Prostate gland (tissue), 2 donors: ENCODE data around the gene RANGAP1. TPM values are rescaled to one million over a fixed set of nuclear protein-coding genes. Genes with fewer than 3 reads are reported as not detected.

Experiments
- DNase-seq: peaks from one replicate; pipeline ENCODE4 v3.0.0-alpha.2; 2019; ENCODE audit warnings: low spot score
- H3K27ac ChIP-seq, 2 donors: fragments of 200-600 bp; sonication (generic); 2 replicates each; pipeline ENCODE4 v1.5.1; 2017 to 2019
- H3K27me3 ChIP-seq: fragments of 200-600 bp; sonication (generic); replicated peaks from 2 replicates; pipeline ENCODE4 v1.5.1; 2019; ENCODE audit not compliant: insufficient read depth
- H3K36me3 ChIP-seq, 2 donors: fragments of 200-600 bp; sonication (generic); 1 replicate in 1 of 2; 2 replicates in 1 of 2; pipeline versions ENCODE4 v1.5.1 to v1.8.1; 2017 to 2019
- H3K4me1 ChIP-seq: fragments of 200-600 bp; sonication (generic); replicated peaks from 2 replicates; pipeline ENCODE4 v1.5.1; 2019
- H3K4me3 ChIP-seq, 2 donors: fragments of 200-600 bp; sonication (generic); 2 replicates each; pipeline ENCODE4 v1.5.1; 2017 to 2019
- H3K9me3 ChIP-seq: fragments of 200-600 bp; sonication (generic); 2 replicates; pipeline ENCODE4 v1.5.1; 2017
- CTCF ChIP-seq, 4 experiments: fragments of 200-600 bp in 2 of 4; fragments of 450-650 bp in 2 of 4; sonication (generic) in 2 of 4; IDR thresholded peaks; 1 replicate in 3 of 4; 2 replicates in 1 of 4; pipeline ENCODE4 v1.5.1; 2016 to 2019; ENCODE audit warnings: antibody characterized with exemption in 4 of 4, mild to moderate bottlenecking in 2 of 4, moderate library complexity in 2 of 4
- POLR2A ChIP-seq: fragments of 450-650 bp; IDR thresholded peaks from one replicate; pipeline ENCODE4 v1.6.1; 2016; ENCODE audit warnings: antibody characterized with exemption, mild to moderate bottlenecking
- POLR2AphosphoS5 ChIP-seq: sonication (generic); formaldehyde crosslinking; IDR thresholded peaks from one replicate; pipeline ENCODE4 v1.6.1; 2017; ENCODE audit warnings: antibody characterized with exemption
- WGBS: methylation state at CpG from one replicate; pipeline ENCODE4 v1.1.5; 2018; 5-methylcytosine and 5-hydroxymethylcytosine counted together
- intact Hi-C: fragments of 100-400 bp; cut with DNase I; formaldehyde crosslinking; loops from one replicate; pipeline ENCODE4 v1.14.2; 2022
- total RNA-seq, 2 donors: library from RNA; depleted of rRNA; stranded (reverse); fragments of >200 nt; gene quantifications; one replicate each; pipeline ENCODE4 v1.1.0, GENCODE V29; 2016

The RANGAP1 gene
- total RNA-seq, 2 donors from 2014 or later = 47.8 to 127 TPM

DNA sequence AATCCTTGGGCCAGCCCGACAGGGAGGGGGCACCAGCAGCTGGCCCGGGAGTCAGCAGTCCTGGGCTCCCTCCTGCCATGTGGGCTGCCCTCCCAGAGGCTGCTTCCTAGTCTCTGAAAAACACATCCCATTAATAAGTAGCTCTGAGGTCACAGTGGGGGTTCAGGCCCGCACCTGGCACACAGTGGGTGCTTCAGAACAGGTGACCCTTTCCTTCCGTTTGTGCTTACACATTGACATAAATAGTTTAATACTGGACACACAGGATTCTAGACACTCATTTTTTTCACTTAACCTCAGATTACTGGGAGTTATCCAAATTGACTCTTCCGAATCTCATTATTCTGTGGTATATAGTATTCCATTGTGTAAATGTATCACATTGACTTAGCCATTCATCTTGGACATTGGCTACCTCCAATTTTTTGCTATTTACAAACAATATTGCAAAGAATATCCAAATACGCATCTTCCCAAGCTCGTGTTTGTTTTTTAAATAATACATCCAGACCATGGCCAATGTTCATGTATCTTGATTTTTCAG, 44.8 kb downstream of the RANGAP1 start:
- H3K9me3 ChIP-seq = no peaks in the 10 kb centered on the region
- intact Hi-C loops = no loop called here
- TF ChIP-seq POLR2AphosphoS5 (no peak), POLR2A (no peak), CTCF (IDR thresholded peaks at IDR 0.05) (no peak)
- H3K4me1 ChIP-seq = peaks cover 7% of the 10 kb centered on the region
- WGBS = 84% methylated on average over 6 of the region's 7 CpGs
- H3K4me3 ChIP-seq = no peak overlapping the region
- no peaks in the 10 kb centered on the region for H3K27me3 ChIP-seq
- no peak for DNase-seq
- no peaks in the 10 kb centered on the region for H3K36me3 ChIP-seq
- H3K27ac ChIP-seq = peak overlapping the region; percentile 20 to 42

- Histone ChIP-seq H3K4me3 (no peak within 1 kb of the TSS), H3K4me1 (peaks cover 7% of the 10 kb centered on the region), H3K36me3 (no peaks in the 10 kb centered on the region), H3K9me3 (no peaks in the 10 kb centered on the region), H3K27me3 (no peaks in the 10 kb centered on the region), H3K27ac (peak within 1 kb of the TSS; percentile 20 to 42)
- WGBS = 58% methylated on average over 16 of the region's 24 CpGs
- no peak for TF ChIP-seq POLR2A
- TF ChIP-seq POLR2AphosphoS5 = peak; percentile 19
- no peak for TF ChIP-seq CTCF (IDR thresholded peaks at IDR 0.05)
- intact Hi-C loops = no loop called here
- DNase-seq = peak; percentile 32
Observed at GRCh38 chr22:41240377-41241132, 45.4 kb downstream of the RANGAP1 start, which contains the start of gene CHADL. Gene CHADL, minus strand, starts transcription at chr22:41240931. Its CDS starts 50 bp downstream, at chr22:41240881.

GRCh38 chr22:41239443-41240128, 46.4 kb downstream of the RANGAP1 start:
- Histone ChIP-seq H3K4me1 (peaks cover 7% of the 10 kb centered on the region), H3K9me3 (no peaks in the 10 kb centered on the region), H3K36me3 (no peaks in the 10 kb centered on the region), H3K27me3 (no peaks in the 10 kb centered on the region), H3K4me3 (no peak overlapping the region), H3K27ac (no peak overlapping the region)
- no peak for DNase-seq
- no peak for TF ChIP-seq POLR2A
- no peak for TF ChIP-seq CTCF (IDR thresholded peaks at IDR 0.05)
- TF ChIP-seq POLR2AphosphoS5 = no peak
- intact Hi-C loops = loop anchor here (5.0 kb wide), 1 partner anchor 317 kb away; no protein-coding TSS in a partner anchor
- 75% methylated on average over 16 of the region's 16 CpGs for WGBS

GRCh38 chr22:41238570-41239442, 47.2 kb downstream of the RANGAP1 start:
- intact Hi-C loops = loop anchor here (5.0 kb wide), 1 partner anchor 317 kb away; no protein-coding TSS in a partner anchor
- no peak overlapping the region for H3K4me3 ChIP-seq
- DNase-seq = no peak

More at GRCh38 chr22:41238570-41239442, 47.2 kb downstream of the RANGAP1 start:
- Histone ChIP-seq H3K4me1 (peaks cover 7% of the 10 kb centered on the region), H3K9me3 (no peaks in the 10 kb centered on the region), H3K27ac (peak overlapping the region; percentile 68 to 75), H3K27me3 (no peaks in the 10 kb centered on the region), H3K36me3 (no peaks in the 10 kb centered on the region)
- 78% methylated on average over 32 of the region's 32 CpGs for WGBS
- TF ChIP-seq POLR2A (peak; percentile 13), POLR2AphosphoS5 (no peak)
